ENCODE measurements around the gene NRG2. TPM values are rescaled to one million over a fixed set of nuclear protein-coding genes. Genes with fewer than 3 reads are reported as not detected.

Gene NRG2
- total RNA-seq, 1 donor from 2014 or later = 1.7 TPM

DNA sequence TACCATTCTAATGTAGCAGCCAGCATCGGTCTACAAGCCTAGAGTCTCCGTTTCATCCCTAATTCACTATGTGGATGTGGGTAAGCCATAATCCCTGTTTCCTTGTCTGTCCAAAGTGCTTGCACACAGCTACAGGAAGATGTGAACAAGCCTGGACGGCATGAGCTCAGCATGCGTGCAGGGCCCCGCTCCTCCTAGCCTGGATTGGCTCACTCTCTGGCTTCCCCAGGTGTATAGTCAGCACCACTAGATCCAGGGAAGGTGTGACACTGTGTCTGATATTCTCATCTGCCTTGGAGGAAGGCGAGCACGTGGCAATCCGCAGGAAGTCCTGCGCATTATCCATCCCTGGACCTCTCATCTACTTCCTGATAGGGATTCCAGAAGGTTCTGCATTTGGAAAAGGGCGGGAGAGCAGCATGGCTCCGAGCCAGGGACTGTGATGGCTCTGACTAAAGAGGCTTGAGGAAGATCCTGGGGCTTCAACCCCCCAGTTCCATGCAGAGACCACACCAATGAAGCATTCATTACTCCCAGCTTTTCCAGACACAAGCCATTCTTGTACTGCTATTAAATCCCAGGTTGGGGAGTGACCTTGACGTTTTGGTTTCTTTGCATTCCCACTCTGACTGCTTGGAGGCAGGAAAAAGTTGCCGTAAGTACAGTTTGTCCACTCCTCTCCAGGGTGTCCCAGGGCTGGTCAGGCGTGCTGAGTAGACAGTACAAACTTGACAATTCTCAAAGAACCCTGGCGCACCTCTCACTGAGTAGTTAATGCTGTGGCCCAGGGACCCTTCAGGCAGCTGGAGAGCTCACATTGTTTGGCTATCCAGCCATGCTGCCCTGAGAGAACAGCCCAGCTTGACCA is 181.8 kb downstream of the NRG2 start:
- intact Hi-C loops (cut with DNase I) = loop anchor here (5.0 kb wide), 1 partner anchor 74 kb away; no protein-coding TSS in a partner anchor
- ATAC-seq (no peak), DNase-seq (ENCODE audit: low spot score) (no peak)

DNA sequence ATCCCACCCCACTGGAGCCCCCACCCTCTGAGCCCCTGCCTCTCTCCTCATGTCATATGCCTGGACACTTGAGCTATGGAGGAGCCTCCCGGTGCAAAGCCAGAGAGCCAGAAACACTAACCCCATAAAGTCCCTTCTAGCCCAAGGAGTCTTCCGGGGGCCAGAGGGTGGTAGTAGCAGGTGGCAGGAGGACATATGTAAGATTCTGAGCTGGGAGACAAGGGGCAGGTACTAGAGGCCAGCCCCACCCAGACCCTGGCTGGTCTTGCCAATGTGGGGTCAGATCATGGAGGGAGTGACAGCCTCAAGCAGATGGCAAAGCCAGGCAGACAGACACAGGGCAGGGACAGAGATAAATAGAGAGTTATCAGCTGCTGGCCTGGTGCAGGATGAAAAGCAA is 184.1 kb downstream of the NRG2 start:
- DNase-seq (ENCODE audit: low spot score) (no peak), ATAC-seq (no peak)
- intact Hi-C loops (cut with DNase I) = no loop called here

- no peak for ATAC-seq
- intact Hi-C loops (cut with DNase I) = no loop called here
- DNase-seq (ENCODE audit: low spot score) = no peak
These were observed 186.4 kb downstream of the NRG2 start for GRCh38 chr5:139856714-139857113.

- no peak for ATAC-seq
- intact Hi-C loops (cut with DNase I) = no loop called here
- no peak for DNase-seq (ENCODE audit: low spot score)
These were observed 187.1 kb downstream of the NRG2 start for GRCh38 chr5:139855946-139856540.

GRCh38 chr5:139855451-139855850 is 187.6 kb downstream of the NRG2 start:
- DNase-seq (ENCODE audit: low spot score) (no peak), ATAC-seq (no peak)
- intact Hi-C loops (cut with DNase I) = no loop called here

DNA sequence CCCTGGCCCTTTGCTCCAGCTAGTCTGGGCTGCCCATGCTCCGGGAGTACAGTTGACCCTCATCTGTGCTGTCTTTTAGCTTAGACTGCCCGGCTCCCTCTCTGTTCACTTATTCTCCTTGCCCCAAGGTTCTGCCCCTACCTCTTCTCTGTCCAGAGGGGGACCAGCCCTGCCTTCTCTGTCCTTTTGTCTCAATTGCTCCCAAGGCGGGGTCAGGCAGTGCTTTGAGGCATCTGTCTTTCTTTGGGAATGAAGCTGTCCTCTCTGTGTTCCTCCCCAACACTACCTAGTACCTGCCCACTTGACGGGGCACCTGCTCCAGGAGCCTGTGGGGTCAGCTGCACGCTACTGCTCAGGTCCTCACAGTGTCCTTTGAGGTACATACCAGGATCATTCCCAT is 188.1 kb downstream of the NRG2 start:
- ATAC-seq (no peak), DNase-seq (ENCODE audit: low spot score) (no peak)
- intact Hi-C loops (cut with DNase I) = no loop called here

- ATAC-seq = no peak
- intact Hi-C loops (cut with DNase I) = no loop called here
- DNase-seq (ENCODE audit: low spot score) = no peak
These were observed 189.0 kb downstream of the NRG2 start for GRCh38 chr5:139854029-139854605.

DNA sequence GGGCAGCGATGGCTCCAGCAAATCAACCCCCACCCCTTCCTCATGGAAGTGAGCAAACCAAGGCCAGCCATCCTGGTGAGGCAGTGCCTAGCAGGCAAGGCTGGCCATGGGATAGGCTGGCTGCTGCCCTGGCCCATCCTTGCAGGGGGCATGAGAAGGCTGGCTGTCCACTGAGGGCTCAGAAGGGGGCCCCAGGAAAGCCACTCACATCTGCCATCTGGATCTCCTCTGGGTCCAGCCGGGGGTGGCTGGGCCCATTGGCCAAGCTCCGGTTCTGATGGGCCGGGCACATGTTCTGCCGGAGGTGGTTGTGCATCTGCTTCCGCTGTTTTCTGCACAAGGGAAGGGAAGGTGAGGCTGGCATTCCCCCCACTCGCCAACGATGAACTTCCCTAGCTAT is 190.4 kb downstream of the NRG2 start:
- DNase-seq (ENCODE audit: low spot score) (no peak), ATAC-seq (no peak)
- intact Hi-C loops (cut with DNase I) = no loop called here

DNA sequence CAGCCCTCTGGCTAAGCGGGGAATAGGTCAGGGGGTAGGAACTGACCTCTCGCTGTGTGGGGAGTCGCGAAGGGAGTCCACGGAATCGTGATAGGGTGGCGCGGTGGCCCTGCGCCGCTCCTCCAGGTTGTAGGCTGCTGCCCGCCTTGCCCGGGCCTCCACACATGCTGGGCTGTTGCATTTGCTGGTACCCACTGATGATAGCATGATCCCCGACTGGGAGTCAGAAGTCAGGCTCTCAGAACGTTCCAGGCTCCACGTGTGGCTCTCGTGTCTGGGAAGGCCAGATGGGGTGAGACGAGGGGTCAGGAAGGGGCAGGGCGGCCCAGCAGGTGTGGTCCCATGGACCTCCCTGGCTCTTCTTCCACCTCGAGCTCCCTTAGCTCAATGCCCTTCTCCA is 191.5 kb downstream of the NRG2 start:
- DNase-seq (ENCODE audit: low spot score) = no peak
- ATAC-seq = no peak
- intact Hi-C loops (cut with DNase I) = no loop called here

GRCh38 chr5:139850423-139851016 is 192.6 kb downstream of the NRG2 start:
- intact Hi-C loops (cut with DNase I) = no loop called here
- DNase-seq (ENCODE audit: low spot score) = no peak

DNA sequence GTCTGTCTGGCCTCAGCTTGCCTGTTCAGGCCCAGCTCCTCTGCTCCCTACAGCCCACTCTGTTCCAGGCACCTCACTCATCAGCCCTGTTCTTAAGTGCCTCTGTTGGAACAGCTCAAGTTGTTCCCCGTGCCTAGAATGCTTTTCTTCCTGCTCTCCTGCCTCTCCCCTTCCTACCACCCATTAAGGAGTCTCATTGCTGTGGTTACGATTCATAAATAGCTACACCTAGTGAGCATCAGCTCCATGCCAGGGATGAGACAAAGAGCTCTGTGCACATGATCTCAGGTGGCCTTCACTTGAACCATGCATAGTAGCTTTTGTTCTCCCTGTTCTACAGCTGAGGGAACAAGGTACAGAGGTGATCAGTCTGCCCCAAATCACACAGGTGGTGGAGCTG is 193.2 kb downstream of the NRG2 start:
- DNase-seq (ENCODE audit: low spot score) (no peak), ATAC-seq (no peak)
- intact Hi-C loops (cut with DNase I) = loop anchor here (10.0 kb wide), 1 partner anchor 55 kb away; the partner anchor contains the start of gene PSD2

More at GRCh38 chr5:139850423-139851016, 192.6 kb downstream of the NRG2 start:
- no peak for ATAC-seq

GRCh38 chr5:139849501-139849900 is 193.6 kb downstream of the NRG2 start:
- DNase-seq (ENCODE audit: low spot score) (no peak), ATAC-seq (no peak)
- intact Hi-C loops (cut with DNase I) = loop anchor here (10.0 kb wide), 1 partner anchor 55 kb away; the partner anchor contains the start of gene PSD2

DNA sequence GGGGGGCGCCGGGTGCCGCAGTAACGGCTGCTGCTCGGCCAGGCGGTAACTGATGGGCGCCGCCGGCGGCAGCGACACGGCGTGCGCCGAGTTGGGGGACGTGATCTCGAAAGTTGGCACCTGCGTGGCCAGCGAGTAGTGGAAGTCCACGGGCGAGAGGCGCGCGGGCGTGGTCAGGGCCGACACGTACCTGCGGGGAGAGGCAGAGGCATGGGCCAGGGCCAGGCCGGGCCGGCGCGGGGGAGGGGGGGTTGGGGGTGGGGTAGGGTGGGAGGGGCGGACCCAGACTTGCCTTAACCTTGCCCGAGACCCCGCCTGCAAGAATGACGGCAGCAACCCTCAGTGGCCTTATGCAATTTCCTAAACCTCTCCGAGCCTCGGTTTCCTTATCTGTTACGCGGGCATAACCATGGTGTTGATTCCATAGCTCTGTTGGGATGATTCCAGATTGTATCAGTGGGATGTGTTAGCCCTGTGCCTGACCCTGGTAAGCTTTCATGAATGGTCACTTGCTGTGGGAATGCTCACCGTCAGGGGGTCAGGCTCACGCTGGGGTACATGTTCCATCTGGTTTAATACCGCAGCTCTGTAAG is 194.5 kb downstream of the NRG2 start:
- intact Hi-C loops (cut with DNase I) = loop anchor here (10.0 kb wide), 1 partner anchor 54 kb away; the partner anchor contains the start of gene PSD2
- DNase-seq (ENCODE audit: low spot score) (peak; percentile 70), ATAC-seq (peak; percentile 64)

DNA sequence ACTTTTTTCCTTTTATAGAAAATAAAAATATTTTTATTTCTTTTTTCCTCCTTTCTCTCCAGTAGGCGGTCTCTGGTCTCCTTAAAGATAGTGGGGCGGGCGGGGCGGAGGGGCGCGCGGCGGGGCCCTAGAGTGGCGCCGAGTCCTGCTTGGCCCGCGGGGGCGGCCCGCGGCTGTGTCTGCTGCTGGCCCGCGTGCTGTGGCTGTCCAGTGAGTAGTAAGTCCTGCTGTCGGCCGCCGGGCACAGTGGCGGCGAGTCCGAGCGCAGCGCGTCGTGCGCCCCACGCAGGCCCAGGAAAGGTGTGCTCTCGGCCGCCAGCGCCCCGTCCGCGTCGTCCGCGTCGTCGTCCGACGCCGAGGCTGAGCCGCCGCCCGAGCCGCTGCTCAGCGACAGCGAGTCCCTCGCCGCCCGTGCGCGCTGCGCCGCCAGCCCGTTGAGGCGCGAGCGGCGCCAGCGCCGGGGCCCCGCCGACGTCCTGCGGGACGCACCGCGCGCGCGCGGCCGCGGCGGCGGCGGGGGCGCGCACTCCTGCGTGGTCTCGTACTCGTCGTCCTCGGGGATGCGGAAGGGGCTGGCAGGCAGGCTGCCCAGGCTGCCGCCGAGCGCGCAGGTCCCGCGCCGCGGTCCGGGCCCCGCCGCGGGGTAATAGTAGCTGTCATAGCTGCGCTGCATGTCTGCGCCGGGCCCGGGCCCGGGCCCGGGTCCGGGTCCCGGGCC is 195.2 kb downstream of the NRG2 start:
- intact Hi-C loops (cut with DNase I) = loop anchor here (10.0 kb wide), 1 partner anchor 53 kb away; the partner anchor contains the start of gene PSD2
- peak; percentile 73 for DNase-seq (ENCODE audit: low spot score)

GRCh38 chr5:139847091-139847490 is 196.0 kb downstream of the NRG2 start:
- no peak for ATAC-seq
- DNase-seq (ENCODE audit: low spot score) = no peak
- intact Hi-C loops (cut with DNase I) = loop anchor here (10.0 kb wide), 1 partner anchor 52 kb away; the partner anchor contains the start of gene PSD2

More for the DNA sequence above, 195.2 kb downstream of the NRG2 start:
- peak; percentile 46 for ATAC-seq

DNA sequence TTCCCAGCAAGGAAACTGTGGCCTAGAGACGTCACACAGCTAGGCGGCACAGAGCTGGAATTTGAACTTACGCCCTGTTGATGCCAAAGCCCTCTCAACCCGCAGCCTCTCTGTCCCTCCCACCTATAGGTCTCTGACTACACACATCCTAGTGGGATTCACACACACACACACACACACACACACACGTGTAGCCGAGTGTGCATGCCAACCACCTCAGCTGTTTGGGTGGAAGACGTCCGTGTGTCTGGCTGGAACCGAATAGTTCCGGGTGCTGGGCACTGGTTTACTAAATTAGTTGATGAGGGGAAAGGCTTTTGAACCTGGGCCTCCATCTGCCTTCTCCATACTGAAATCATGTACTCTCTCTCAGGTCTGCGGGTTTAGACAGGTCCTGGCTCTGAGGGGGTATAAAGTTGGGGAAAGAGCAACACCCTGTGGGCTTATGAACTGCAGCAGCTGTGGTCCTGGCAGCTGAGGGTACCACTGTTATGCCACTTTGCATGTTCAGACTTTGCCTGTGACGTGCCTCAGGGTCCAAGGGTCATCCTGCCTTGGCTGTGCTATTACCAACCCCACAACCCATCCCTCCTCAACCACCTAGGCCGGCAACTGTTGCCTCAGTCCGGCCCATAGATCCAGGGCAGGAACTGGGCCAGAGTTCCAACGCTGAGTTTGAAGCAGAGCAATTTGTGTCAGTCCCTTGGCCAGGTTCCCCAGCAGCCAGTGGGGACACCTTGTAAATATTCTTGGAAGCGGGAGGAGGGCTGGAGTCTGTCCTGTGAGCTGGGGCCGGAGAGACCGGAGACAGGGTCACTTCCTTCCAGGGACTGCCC is 197.0 kb downstream of the NRG2 start:
- no peak for DNase-seq (ENCODE audit: low spot score)
- intact Hi-C loops (cut with DNase I) = loop anchor here (10.0 kb wide), 1 partner anchor 51 kb away; the partner anchor contains the start of gene PSD2
- ATAC-seq = no peak

- DNase-seq (ENCODE audit: low spot score) (peak; percentile 84), ATAC-seq (peak; percentile 34)
- intact Hi-C loops (cut with DNase I) = loop anchor here (10.0 kb wide), 1 partner anchor 50 kb away; the partner anchor contains the start of gene PSD2
These were observed 198.5 kb downstream of the NRG2 start for GRCh38 chr5:139844472-139845145.
